ENCODE results near the gene PFKM. TPM values are rescaled to one million over a fixed set of nuclear protein-coding genes. Genes with fewer than 3 reads are reported as not detected.
"Not testable (repeated sequence)": the region's sequence is repeated elsewhere in the genome, so short reads cannot be mapped to it uniquely, and the experiment has no call there.

The PFKM gene
- total RNA-seq, 6 experiments from 2014 or later = 67.7 to 87.1 (median 73.3) TPM

DNA sequence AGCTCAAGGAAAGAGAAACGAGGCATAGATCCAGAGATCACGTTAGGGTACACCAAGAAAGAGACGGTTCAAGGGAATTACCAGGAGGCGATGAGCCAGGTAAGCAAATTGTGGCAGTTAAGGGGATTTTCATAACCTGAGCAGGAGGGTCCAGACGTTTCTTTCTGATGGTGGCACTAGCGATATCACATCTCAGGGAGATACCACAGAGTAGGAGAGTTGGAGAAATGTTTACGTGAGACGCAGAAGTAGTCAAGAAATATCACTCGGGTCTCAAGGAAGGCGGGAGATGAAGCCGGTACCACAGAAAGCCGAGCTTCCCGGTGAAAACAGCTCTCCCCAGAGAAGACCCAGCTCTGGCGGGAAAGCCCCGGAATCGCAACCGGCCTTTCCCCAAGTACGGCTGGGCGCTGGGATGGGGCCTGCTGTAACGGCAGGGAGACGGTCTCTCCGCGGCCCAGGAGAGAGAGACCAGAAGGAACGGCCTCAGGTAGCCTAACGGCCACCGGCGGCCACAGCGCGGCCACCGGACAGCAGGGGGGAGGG lies 13.8 kb upstream of the PFKM start:
- Mint-ChIP-seq H3K4me3 (peak overlapping the region; percentile 95), H3K36me3 (ENCODE audit: low read depth) (no peaks in the 10 kb centered on the region; the same call in 1 of the 2 replicates), H3K4me1 (ENCODE audit: low read depth) (peaks cover 28% of the 10 kb centered on the region), H3K9me3 (no peaks in the 10 kb centered on the region), H3K27me3 (ENCODE audit: insufficient read depth) (peaks cover 3% of the 10 kb centered on the region), H3K27ac (peak overlapping the region; percentile 99)
- TF ChIP-seq, protein P1, sequence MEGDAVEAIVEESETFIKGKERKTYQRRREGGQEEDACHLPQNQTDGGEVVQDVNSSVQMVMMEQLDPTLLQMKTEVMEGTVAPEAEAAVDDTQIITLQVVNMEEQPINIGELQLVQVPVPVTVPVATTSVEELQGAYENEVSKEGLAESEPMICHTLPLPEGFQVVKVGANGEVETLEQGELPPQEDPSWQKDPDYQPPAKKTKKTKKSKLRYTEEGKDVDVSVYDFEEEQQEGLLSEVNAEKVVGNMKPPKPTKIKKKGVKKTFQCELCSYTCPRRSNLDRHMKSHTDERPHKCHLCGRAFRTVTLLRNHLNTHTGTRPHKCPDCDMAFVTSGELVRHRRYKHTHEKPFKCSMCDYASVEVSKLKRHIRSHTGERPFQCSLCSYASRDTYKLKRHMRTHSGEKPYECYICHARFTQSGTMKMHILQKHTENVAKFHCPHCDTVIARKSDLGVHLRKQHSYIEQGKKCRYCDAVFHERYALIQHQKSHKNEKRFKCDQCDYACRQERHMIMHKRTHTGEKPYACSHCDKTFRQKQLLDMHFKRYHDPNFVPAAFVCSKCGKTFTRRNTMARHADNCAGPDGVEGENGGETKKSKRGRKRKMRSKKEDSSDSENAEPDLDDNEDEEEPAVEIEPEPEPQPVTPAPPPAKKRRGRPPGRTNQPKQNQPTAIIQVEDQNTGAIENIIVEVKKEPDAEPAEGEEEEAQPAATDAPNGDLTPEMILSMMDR (IDR thresholded peaks at IDR 0.05) = no peak
- peak; percentile 9 for DNase-seq

DNA sequence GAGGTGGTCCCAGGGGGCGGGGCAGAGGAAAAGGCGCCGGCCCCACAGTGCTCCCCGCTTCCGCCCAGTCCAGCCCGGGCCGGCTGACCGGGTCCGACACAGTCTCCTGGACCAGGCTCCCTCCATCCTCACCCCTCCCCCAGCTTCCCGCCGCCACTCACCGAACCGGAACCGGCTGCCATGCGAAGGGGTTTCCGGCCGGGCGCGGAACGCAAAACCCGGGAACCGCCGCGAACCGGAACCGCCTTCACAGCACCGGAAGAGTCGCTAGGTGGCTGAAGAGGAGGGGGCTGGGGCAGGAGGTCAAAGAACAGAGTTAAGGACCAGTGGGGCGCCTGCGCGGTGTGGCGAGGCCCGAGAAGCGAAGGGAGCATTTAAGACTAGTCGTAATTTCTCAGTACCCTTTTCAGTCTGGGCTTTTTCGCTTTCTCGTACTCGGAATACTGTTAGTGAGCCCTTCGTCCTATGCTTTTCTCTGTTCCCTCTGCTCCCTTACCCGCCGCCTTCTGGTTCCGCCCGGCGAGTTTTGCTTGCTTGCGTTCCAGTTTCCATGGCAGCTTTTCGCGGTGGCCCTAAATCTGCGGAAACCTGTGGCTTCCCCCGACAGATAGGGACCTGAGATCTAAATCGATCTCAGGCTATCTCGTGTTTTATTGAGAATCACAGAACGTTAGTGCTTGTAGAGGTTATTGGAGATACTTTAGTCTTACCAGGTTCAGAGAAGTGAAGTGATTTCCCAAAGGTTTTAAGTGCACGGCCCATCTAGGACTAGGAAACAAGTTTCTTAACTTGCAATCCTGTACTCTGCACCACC lies 13.1 kb upstream of the PFKM start, which contains the start of gene SENP1:
Gene SENP1, minus strand, starts transcription at position 213 of the 814 bp plus-strand sequence. CDS start 4,607 bp downstream, outside the sequence.
- Mint-ChIP-seq H3K4me3 (peak within 1 kb of the TSS; percentile 95), H3K9me3 (no peaks in the 10 kb centered on the region), H3K27me3 (ENCODE audit: insufficient read depth) (peaks cover 3% of the 10 kb centered on the region), H3K36me3 (ENCODE audit: low read depth) (no peaks in the 10 kb centered on the region; the same call in 1 of the 2 replicates), H3K4me1 (ENCODE audit: low read depth) (peaks cover 28% of the 10 kb centered on the region), H3K27ac (peak within 1 kb of the TSS; percentile 99)
- TF ChIP-seq, protein P1 (IDR thresholded peaks at IDR 0.05) = peak; percentile 49
- DNase-seq = peak; percentile 80

DNA sequence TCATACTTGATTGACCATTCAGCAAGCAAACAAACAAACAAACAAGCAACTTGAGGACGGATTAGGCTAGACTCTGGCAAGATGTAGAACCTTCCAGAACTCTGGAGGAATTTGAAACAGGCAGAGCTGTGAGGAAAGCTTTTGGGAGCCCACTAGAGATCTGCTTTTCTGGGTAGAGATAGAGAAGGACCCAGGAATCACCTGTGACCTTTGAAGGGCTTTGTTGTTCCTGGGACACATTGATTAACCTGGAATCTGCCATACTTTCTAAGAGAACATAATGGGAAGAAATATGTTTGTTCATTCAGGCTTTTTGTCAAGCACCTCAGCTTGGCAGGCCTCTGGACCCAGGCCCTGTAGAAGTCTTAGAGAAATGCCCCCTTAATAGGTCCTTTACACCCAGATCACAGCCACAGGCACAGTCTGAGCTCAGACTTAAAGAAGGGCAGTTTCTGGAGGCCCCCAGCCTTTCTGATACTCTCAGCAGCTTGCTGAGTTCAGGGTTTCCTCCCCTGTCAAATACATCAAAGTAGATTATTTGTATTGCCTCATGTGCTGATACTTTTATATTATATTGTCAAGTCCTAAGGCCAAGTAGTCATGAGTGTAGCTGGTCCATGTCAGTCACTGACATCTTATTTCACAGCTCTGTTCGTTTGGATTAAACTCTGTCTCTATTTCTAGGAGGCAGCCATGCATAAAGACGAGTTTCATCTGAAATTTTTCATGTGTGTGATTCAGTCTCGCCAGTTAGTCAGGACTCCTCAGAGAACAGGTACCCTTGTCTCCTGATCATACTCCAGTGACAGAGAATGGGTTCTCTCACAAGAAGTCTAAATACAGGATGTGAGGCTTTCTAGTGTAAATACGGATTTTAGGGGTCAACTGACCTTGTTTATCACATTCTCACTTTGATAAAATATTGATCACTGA lies 12.2 kb upstream of the PFKM start:
- H3K36me3 Mint-ChIP-seq (ENCODE audit: low read depth) = no peaks in the 10 kb centered on the region; the same call in 1 of the 2 replicates
- TF ChIP-seq, protein P1 (IDR thresholded peaks at IDR 0.05) = no peak
- H3K4me3 Mint-ChIP-seq = peak overlapping the region; percentile 95
- H3K27me3 Mint-ChIP-seq (ENCODE audit: insufficient read depth) = peaks cover 3% of the 10 kb centered on the region
- H3K9me3 Mint-ChIP-seq = no peaks in the 10 kb centered on the region
- no peak for DNase-seq
- peak overlapping the region; percentile 99 for H3K27ac Mint-ChIP-seq
- peaks cover 28% of the 10 kb centered on the region for H3K4me1 Mint-ChIP-seq (ENCODE audit: low read depth)

DNA sequence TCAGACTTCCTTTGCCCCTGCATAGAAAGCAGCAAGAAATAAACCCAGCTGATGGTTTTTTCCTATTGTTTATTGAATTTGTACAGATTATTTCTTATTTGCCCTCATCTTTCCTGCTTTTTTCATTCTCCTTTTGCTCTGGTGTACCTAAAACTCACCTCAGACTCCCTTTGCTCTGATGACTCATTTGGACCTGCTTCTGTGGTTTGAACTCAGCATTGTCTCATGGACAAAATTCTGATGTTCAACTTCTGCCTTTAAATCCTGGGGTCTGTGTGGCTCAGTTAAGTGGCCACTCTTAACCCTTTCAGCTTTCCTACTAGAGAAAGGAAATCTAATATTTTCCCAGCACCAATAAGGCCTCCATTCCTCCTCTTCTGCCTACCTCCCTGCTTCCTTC lies 9.7 kb upstream of the PFKM start:
- TF ChIP-seq, protein P1 (IDR thresholded peaks at IDR 0.05) = no peak
- Mint-ChIP-seq H3K4me3 (no peak overlapping the region), H3K27ac (no peak overlapping the region), H3K9me3 (no peaks in the 10 kb centered on the region), H3K36me3 (ENCODE audit: low read depth) (no peaks in the 10 kb centered on the region), H3K27me3 (ENCODE audit: insufficient read depth) (peaks cover 14% of the 10 kb centered on the region), H3K4me1 (ENCODE audit: low read depth) (peaks cover 13% of the 10 kb centered on the region)
- no peak for DNase-seq

DNA sequence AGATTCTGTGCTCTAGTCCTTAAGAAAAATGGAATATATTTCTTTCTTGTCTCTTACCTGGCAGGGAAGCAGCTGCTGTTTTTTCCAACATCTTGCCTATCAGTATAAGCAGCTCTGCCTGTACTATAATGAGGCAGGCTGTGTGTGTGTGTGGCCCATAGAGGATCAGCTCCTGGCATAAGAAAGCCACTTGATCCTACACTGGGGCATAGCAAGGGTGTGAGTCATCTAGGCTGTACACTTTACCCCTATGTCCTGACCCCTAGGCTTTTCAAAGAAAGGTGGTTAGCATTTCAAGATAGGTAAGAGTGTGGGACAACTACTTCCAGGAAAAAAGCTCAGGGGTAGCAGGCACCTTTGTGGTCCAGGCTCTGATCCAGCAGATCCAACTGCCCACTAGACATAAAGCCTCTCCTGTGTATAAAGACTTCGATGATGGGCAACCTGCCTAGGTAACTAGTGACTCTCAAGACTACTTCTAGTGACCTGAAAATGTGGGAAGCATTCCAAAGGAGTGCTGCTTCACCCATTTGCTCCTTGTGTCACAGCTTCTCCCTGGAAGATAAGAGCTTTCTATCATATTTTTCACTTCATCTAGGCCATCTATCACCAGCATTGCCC lies 8.4 kb upstream of the PFKM start:
- no peak overlapping the region for H3K4me3 Mint-ChIP-seq
- no peaks in the 10 kb centered on the region for H3K9me3 Mint-ChIP-seq

DNA sequence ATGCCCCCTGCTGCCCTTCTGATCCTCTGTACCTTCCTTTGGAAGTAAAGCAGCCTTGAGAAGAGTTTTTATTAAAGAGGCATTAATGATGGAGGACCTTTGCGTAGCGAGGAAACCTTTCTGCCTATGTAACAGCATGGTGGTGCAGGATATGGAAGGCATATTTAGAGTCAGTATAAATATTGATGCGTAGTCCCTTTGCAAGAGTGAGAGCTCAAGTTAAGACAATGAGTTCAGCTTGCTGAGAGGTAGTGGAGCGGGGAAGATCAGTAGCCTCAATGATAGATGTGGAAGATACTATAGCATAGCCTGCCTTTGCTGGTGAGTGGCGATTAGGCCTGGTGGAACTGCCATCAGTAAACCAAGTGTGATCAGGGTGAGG lies 7.9 kb upstream of the PFKM start:
- peaks cover 24% of the 10 kb centered on the region for H3K27me3 Mint-ChIP-seq (ENCODE audit: insufficient read depth)
- not testable (repeated sequence) for H3K4me3 Mint-ChIP-seq; H3K27ac Mint-ChIP-seq; H3K9me3 Mint-ChIP-seq; H3K36me3 Mint-ChIP-seq (ENCODE audit: low read depth); DNase-seq
- H3K4me1 Mint-ChIP-seq (ENCODE audit: low read depth) = peaks cover 12% of the 10 kb centered on the region

More for the DNA sequence above, 8.4 kb upstream of the PFKM start:
- peaks cover 13% of the 10 kb centered on the region for H3K4me1 Mint-ChIP-seq (ENCODE audit: low read depth)
- TF ChIP-seq, protein P1 (IDR thresholded peaks at IDR 0.05) = no peak
- no peak for DNase-seq
- H3K27me3 Mint-ChIP-seq (ENCODE audit: insufficient read depth) = peaks cover 24% of the 10 kb centered on the region
- H3K27ac Mint-ChIP-seq = no peak overlapping the region
- no peaks in the 10 kb centered on the region for H3K36me3 Mint-ChIP-seq (ENCODE audit: low read depth)

Measured in HFFc6 (cell line).